Ovary (tissue), 3 donors: ENCODE measurements around the gene COIL.
"Not testable (repeated sequence)": the region's sequence is repeated elsewhere in the genome, so short reads cannot be mapped to it uniquely, and the experiment has no call there.

Source experiments
- POLR2A ChIP-seq: fragments of 450-650 bp; IDR thresholded peaks from one replicate; pipeline ENCODE4 v1.6.1; 2017; ENCODE audit warnings: antibody characterized with exemption, mild to moderate bottlenecking, moderate library complexity
- TF ChIP-seq, protein P1 (sequence below), 3 donors: fragments of 450-650 bp in 2 of 3; fragments of 200-600 bp in 1 of 3; IDR thresholded peaks; one replicate each; pipeline versions ENCODE4 v1.5.1 to v1.8.0; 2016 to 2022; ENCODE audit warnings: antibody characterized with exemption in 3 of 3, mild to moderate bottlenecking in 1 of 3
- donor health status: DM: no; HTN: no; CAD: no.

DNA sequence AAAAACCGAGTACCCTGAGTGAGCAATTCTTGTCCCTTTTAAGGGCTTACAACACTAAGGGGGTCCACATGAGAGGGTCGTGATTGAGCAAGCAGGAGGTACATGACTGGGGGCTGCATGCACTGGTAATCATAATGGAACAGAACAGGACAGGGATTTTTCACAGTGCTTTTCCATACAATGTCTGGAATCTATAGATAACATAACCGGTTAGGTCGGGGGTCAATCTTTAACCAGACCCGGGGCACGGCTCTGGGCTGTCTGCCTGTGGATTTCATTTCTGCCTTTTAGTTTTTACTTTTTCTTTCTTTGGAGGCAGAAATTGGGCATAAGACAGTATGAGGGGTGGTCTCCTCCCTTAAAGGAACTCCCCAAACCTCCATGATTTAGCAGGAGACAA, 4.8 kb upstream of the COIL start:
- TF ChIP-seq, protein P1, sequence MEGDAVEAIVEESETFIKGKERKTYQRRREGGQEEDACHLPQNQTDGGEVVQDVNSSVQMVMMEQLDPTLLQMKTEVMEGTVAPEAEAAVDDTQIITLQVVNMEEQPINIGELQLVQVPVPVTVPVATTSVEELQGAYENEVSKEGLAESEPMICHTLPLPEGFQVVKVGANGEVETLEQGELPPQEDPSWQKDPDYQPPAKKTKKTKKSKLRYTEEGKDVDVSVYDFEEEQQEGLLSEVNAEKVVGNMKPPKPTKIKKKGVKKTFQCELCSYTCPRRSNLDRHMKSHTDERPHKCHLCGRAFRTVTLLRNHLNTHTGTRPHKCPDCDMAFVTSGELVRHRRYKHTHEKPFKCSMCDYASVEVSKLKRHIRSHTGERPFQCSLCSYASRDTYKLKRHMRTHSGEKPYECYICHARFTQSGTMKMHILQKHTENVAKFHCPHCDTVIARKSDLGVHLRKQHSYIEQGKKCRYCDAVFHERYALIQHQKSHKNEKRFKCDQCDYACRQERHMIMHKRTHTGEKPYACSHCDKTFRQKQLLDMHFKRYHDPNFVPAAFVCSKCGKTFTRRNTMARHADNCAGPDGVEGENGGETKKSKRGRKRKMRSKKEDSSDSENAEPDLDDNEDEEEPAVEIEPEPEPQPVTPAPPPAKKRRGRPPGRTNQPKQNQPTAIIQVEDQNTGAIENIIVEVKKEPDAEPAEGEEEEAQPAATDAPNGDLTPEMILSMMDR (IDR thresholded peaks at IDR 0.05), result not testable (repeated sequence)
- not testable (repeated sequence) for TF ChIP-seq POLR2A
